ENCODE data around the gene CADM2. TPM values are rescaled to one million over a fixed set of nuclear protein-coding genes. Genes with fewer than 3 reads are reported as not detected.

The CADM2 gene
- total and polyA plus RNA-seq, 2 donors from 2014 or later, result 0.06 to 0.25 TPM

DNA sequence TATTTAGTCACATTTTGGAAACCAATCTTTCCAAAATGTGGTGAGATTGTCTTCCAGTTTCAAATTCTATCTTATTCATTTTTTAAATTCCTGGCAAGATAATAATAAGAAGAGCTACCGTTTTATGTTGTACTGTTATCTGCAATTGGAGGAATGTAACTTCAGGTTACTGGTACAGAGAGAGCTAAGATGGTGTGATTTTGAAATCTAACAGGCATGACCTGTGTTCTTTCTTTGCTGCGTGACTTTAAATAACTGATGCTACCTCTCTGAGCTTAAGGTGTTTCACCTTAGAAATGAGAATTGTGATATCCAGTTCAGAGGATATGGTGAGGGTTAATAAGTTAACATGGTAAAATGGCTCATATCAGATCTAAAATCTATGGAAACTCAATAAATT lies 21.7 kb downstream of the CADM2 start:
- Histone ChIP-seq H3K9me3 (ENCODE audit: control insufficient read depth in 2 of 3, insufficient read depth in 1 of 3, low read length in 3 of 3) (no peaks in the 10 kb centered on the region), H3K36me3 (ENCODE audit: control insufficient read depth in 2 of 3, insufficient read depth in 3 of 3, low read length in 3 of 3) (no peaks in the 10 kb centered on the region), H3K27ac (ENCODE audit: low read depth in 2 of 2, low read length in 2 of 2) (no peak overlapping the region), H3K27me3 (ENCODE audit: control insufficient read depth, insufficient read depth, low read length) (no peaks in the 10 kb centered on the region), H3K4me3 (ENCODE audit: low read length in 3 of 3) (no peak overlapping the region), H3K4me1 (ENCODE audit: control insufficient read depth in 2 of 3, insufficient read depth in 2 of 3, low read depth in 1 of 3, low read length in 3 of 3) (no peaks in the 10 kb centered on the region), H3K9ac (ENCODE audit: low read length in 3 of 3) (no peak overlapping the region)
- TF ChIP-seq, protein P1, sequence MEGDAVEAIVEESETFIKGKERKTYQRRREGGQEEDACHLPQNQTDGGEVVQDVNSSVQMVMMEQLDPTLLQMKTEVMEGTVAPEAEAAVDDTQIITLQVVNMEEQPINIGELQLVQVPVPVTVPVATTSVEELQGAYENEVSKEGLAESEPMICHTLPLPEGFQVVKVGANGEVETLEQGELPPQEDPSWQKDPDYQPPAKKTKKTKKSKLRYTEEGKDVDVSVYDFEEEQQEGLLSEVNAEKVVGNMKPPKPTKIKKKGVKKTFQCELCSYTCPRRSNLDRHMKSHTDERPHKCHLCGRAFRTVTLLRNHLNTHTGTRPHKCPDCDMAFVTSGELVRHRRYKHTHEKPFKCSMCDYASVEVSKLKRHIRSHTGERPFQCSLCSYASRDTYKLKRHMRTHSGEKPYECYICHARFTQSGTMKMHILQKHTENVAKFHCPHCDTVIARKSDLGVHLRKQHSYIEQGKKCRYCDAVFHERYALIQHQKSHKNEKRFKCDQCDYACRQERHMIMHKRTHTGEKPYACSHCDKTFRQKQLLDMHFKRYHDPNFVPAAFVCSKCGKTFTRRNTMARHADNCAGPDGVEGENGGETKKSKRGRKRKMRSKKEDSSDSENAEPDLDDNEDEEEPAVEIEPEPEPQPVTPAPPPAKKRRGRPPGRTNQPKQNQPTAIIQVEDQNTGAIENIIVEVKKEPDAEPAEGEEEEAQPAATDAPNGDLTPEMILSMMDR (IDR thresholded peaks at IDR 0.05; ENCODE audit: borderline replicate concordance, extremely low read depth, insufficient read depth), result no peak
- intact Hi-C loops (cut with DNase I), result no loop called here
- DNase-seq, result no peak
- no peak for FAIRE-seq

DNA sequence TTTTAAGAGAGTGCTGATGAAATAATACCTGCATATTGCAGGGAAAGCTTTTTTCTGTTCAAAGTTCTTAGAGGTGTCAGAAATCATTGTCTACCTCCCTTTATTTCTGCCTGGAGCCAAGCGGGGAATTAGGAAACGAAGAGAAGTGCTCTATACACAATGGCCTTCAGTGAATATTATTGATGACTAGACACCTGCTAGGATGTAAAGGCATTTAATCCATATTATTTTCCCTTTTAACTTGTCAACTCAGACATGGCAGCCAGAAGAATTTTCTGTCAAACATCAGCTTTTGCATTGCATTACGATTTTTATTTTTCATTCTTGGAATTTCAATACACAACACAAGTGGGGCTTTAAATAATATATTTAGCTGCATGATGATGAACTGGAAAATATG lies 24.7 kb downstream of the CADM2 start:
- Histone ChIP-seq H3K9me3 (ENCODE audit: control insufficient read depth in 2 of 3, insufficient read depth in 1 of 3, low read length in 3 of 3) (no peaks in the 10 kb centered on the region), H3K4me1 (ENCODE audit: control insufficient read depth in 2 of 3, insufficient read depth in 2 of 3, low read depth in 1 of 3, low read length in 3 of 3) (no peaks in the 10 kb centered on the region), H3K27ac (ENCODE audit: low read depth in 2 of 2, low read length in 2 of 2) (no peak overlapping the region), H3K4me3 (ENCODE audit: low read length in 3 of 3) (no peak overlapping the region), H3K27me3 (ENCODE audit: control insufficient read depth, insufficient read depth, low read length) (no peaks in the 10 kb centered on the region), H3K9ac (ENCODE audit: low read length in 3 of 3) (no peak overlapping the region), H3K36me3 (ENCODE audit: control insufficient read depth in 2 of 3, insufficient read depth in 3 of 3, low read length in 3 of 3) (no peaks in the 10 kb centered on the region)
- DNase-seq (no peak), FAIRE-seq (no peak)
- intact Hi-C loops (cut with DNase I), result no loop called here
- TF ChIP-seq, protein P1 (IDR thresholded peaks at IDR 0.05; ENCODE audit: borderline replicate concordance, extremely low read depth, insufficient read depth), result no peak

DNA sequence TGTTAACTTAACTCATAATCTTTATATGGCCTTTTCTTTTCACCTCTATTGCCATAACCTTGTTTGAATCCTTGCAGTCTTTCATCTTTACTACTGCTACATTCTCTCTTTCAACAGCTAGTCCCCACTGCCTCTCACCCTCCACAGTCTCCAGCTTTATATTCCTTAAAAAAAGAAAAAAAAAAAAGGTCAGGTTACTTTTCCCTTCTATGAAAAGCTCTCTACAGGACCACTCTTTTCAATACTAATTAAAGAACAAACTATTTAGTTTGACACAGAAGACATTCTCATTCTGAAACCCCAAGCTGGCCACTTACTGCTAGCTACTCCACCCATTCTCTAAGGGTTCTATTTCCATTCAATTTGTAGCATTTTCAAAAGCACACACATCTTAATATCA lies 25.6 kb downstream of the CADM2 start:
- DNase-seq (no peak), FAIRE-seq (no peak)
- intact Hi-C loops (cut with DNase I), result no loop called here
- Histone ChIP-seq H3K9me3 (ENCODE audit: control insufficient read depth in 2 of 3, insufficient read depth in 1 of 3, low read length in 3 of 3) (no peaks in the 10 kb centered on the region), H3K36me3 (ENCODE audit: control insufficient read depth in 2 of 3, insufficient read depth in 3 of 3, low read length in 3 of 3) (no peaks in the 10 kb centered on the region), H3K27ac (ENCODE audit: low read depth in 2 of 2, low read length in 2 of 2) (no peak overlapping the region), H3K4me1 (ENCODE audit: control insufficient read depth in 2 of 3, insufficient read depth in 2 of 3, low read depth in 1 of 3, low read length in 3 of 3) (no peaks in the 10 kb centered on the region), H3K4me3 (ENCODE audit: low read length in 3 of 3) (no peak overlapping the region), H3K27me3 (ENCODE audit: control insufficient read depth, insufficient read depth, low read length) (no peaks in the 10 kb centered on the region), H3K9ac (ENCODE audit: low read length in 3 of 3) (no peak overlapping the region)
- TF ChIP-seq, protein P1 (IDR thresholded peaks at IDR 0.05; ENCODE audit: borderline replicate concordance, extremely low read depth, insufficient read depth), result no peak

DNA sequence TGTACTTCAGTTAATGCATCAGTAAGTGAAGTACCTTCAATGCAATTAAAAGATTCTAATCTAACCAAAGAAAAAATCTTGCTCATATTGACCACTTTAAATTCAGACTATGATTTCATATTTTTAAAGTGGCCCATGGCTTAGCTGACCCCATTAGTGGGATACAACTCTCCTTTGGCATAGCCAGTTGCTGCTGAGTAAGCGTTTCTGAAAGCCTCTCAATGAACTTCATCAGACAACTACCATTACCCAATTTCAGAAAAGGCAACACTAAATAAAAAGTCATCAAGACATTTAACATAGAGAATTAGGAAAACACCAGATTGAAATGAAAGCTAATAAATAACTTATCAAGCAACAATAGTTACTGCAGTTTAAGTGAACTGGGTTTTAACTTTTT lies 27.0 kb downstream of the CADM2 start:
- DNase-seq (no peak), FAIRE-seq (no peak)
- H3K27ac ChIP-seq (ENCODE audit: low read depth in 2 of 2, low read length in 2 of 2), result no peak overlapping the region
- no peaks in the 10 kb centered on the region for H3K9me3 ChIP-seq (ENCODE audit: control insufficient read depth in 2 of 3, insufficient read depth in 1 of 3, low read length in 3 of 3)
- TF ChIP-seq, protein P1 (IDR thresholded peaks at IDR 0.05; ENCODE audit: borderline replicate concordance, extremely low read depth, insufficient read depth), result no peak
- no peaks in the 10 kb centered on the region for H3K4me1 ChIP-seq (ENCODE audit: control insufficient read depth in 2 of 3, insufficient read depth in 2 of 3, low read depth in 1 of 3, low read length in 3 of 3)
- intact Hi-C loops (cut with DNase I), result no loop called here
- H3K27me3 ChIP-seq (ENCODE audit: control insufficient read depth, insufficient read depth, low read length), result no peaks in the 10 kb centered on the region
- no peak overlapping the region for H3K4me3 ChIP-seq (ENCODE audit: low read length in 3 of 3)
- H3K9ac ChIP-seq (ENCODE audit: low read length in 3 of 3), result no peak overlapping the region
- no peaks in the 10 kb centered on the region for H3K36me3 ChIP-seq (ENCODE audit: control insufficient read depth in 2 of 3, insufficient read depth in 3 of 3, low read length in 3 of 3)

Data from kidney (tissue), 14 donors.